OCI-LY1 (cell line): ENCODE results near the gene BTN3A1.

ENCODE experiments used
- H2AFZ ChIP-seq: fragments of 200-600 bp; sonication (generic), shearing (Covaris generic); 2 replicates; pipeline ENCODE4 v1.6.0; 2014; ENCODE audit warnings: antibody characterized with exemption, mild to moderate bottlenecking, low read length
- H3F3A ChIP-seq: fragments of 200-600 bp; sonication (generic), shearing (Covaris generic); 2 replicates; pipeline ENCODE4 v1.6.0; 2014; ENCODE audit warnings: mild to moderate bottlenecking, antibody characterized with exemption, low read length, moderate library complexity; ENCODE audit not compliant: insufficient read depth
- H3K27ac ChIP-seq: fragments of 200-600 bp; sonication (generic); 2 replicates; pipeline ENCODE4 v1.5.1; 2014; ENCODE audit warnings: low read length, mixed run types, mild to moderate bottlenecking, low read depth; ENCODE audit not compliant: poor library complexity, severe bottlenecking
- H3K27me3 ChIP-seq: fragments of 200-600 bp; sonication (generic); 2 replicates; pipeline ENCODE4 v1.6.0; 2014; ENCODE audit warnings: antibody characterized with exemption, mild to moderate bottlenecking, low read length, moderate library complexity; ENCODE audit not compliant: insufficient read depth
- H3K36me3 ChIP-seq: fragments of 200-600 bp; sonication (generic); 2 replicates; pipeline ENCODE4 v1.6.1; 2014; ENCODE audit warnings: mild to moderate bottlenecking, antibody characterized with exemption, low read length, moderate library complexity, mixed read lengths; ENCODE audit not compliant: insufficient read depth
- H3K4me1 ChIP-seq: fragments of 200-600 bp; sonication (generic); 2 replicates; pipeline ENCODE4 v1.5.1; 2014; ENCODE audit warnings: mild to moderate bottlenecking, low read length, moderate library complexity; ENCODE audit not compliant: insufficient read depth, severe bottlenecking
- H3K4me2 ChIP-seq: fragments of 200-600 bp; sonication (generic), shearing (Covaris generic); 2 replicates; pipeline ENCODE4 v1.6.1; 2014; ENCODE audit warnings: low read length
- H3K4me3 ChIP-seq: fragments of 200-600 bp; sonication (generic); 2 replicates; pipeline ENCODE4 v1.5.1; 2014; ENCODE audit warnings: low read length, low read depth, mild to moderate bottlenecking, mixed read lengths; ENCODE audit not compliant: poor library complexity, severe bottlenecking
- H3K79me2 ChIP-seq: fragments of 200-600 bp; shearing (Covaris generic); 2 replicates; pipeline ENCODE4 v1.6.1; 2016; ENCODE audit warnings: mixed run types, low read length, mixed read lengths; ENCODE audit not compliant: insufficient read depth
- H3K9ac ChIP-seq: fragments of 200-600 bp; sonication (generic), shearing (Covaris generic); 2 replicates; pipeline ENCODE4 v1.6.1; 2014; ENCODE audit warnings: mild to moderate bottlenecking, low read length, mixed read lengths
- H3K9me2 ChIP-seq: fragments of 200-600 bp; sonication (generic), shearing (Covaris generic); 2 replicates; pipeline ENCODE4 v1.6.1; 2014; ENCODE audit warnings: low read depth, mild to moderate bottlenecking, low read length, mixed read lengths
- H3K9me3 ChIP-seq: fragments of 200-600 bp; shearing (Covaris generic); 2 replicates; pipeline ENCODE4 v1.6.1; 2014; ENCODE audit warnings: low read length, mixed read lengths
- H4K20me1 ChIP-seq: fragments of 200-600 bp; sonication (generic), shearing (Covaris generic); 2 replicates; pipeline ENCODE4 v1.6.0; 2016; ENCODE audit warnings: mild to moderate bottlenecking, low read length; ENCODE audit not compliant: insufficient read depth
- CTCF ChIP-seq: fragments of 200-600 bp; sonication (generic), shearing (Covaris generic); IDR thresholded peaks from 2 replicates; pipeline ENCODE4 v1.5.1; 2017; ENCODE audit warnings: mild to moderate bottlenecking, antibody characterized with exemption, low read length, moderate library complexity, mixed read lengths
- EZH2 ChIP-seq: fragments of 200-600 bp; sonication (generic), shearing (Covaris generic); IDR thresholded peaks from 2 replicates; pipeline ENCODE4 v1.8.0; 2017; ENCODE audit warnings: borderline replicate concordance, mixed run types, mild to moderate bottlenecking, antibody characterized with exemption, low read length, moderate library complexity, mixed read lengths

The BTN3A1 gene

GRCh38 chr6:26464014-26464413 lies 61.9 kb downstream of the BTN3A1 start:
- Histone ChIP-seq H3K36me3 (no peaks in the 10 kb centered on the region), H3K27ac (no peak overlapping the region), H3K4me3 (no peak overlapping the region), H3K9ac (no peak overlapping the region), H3K4me1 (no peaks in the 10 kb centered on the region), H3K4me2 (no peak overlapping the region), H4K20me1 (no peaks in the 10 kb centered on the region), H3K79me2 (no peaks in the 10 kb centered on the region), H3K27me3 (no peaks in the 10 kb centered on the region), H2AFZ (no peak overlapping the region), H3K9me3 (no peaks in the 10 kb centered on the region), H3F3A (no peaks in the 10 kb centered on the region), H3K9me2 (no peaks in the 10 kb centered on the region)
- TF ChIP-seq CTCF (no peak), EZH2 (no peak)

GRCh38 chr6:26464416-26465131 lies 62.5 kb downstream of the BTN3A1 start:
- H4K20me1 ChIP-seq, result no peaks in the 10 kb centered on the region
- no peaks in the 10 kb centered on the region for H3K27me3 ChIP-seq
- no peaks in the 10 kb centered on the region for H3K9me2 ChIP-seq
- H3K79me2 ChIP-seq, result no peaks in the 10 kb centered on the region
- H3K9ac ChIP-seq, result no peak overlapping the region
- H3K4me2 ChIP-seq, result no peak overlapping the region
- H2AFZ ChIP-seq, result no peak overlapping the region
- H3K4me1 ChIP-seq, result no peaks in the 10 kb centered on the region
- TF ChIP-seq EZH2, result no peak
- peak; percentile 22; the same call in 1 of the 2 replicates for TF ChIP-seq CTCF
- H3K27ac ChIP-seq, result no peak overlapping the region
- H3F3A ChIP-seq, result no peaks in the 10 kb centered on the region
- H3K9me3 ChIP-seq, result no peaks in the 10 kb centered on the region
- H3K36me3 ChIP-seq, result no peaks in the 10 kb centered on the region
- H3K4me3 ChIP-seq, result no peak overlapping the region
